NCI-H1105 treated with DMSO at 0.1 percent for 48 hours (cell line): ENCODE measurements around the gene DCP1A.

Experiments used
- DNase-seq: peaks from one replicate; lab custom pipeline; 2025; lab: John Stamatoyannopoulos, UW

Gene DCP1A

DNA sequence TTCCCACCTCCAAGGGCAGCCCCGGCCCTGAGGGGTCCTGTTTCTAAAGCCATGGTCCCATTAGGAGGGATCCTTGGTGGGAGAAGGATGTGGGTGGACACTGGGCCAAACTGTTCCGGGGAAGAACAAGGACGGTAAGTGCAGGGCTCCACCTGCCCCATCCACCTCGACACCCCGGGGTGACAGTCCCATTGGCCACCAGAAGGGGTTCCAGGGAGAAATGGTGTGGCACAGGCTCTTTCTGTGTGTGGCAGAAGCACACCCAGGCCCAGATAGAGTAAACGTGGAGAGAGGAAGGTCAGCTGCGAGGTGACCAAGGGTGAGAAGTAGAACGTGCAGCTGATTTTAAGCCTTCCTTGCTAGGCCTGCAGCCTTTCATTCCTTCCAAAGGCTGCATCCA lies 103.6 kb downstream of the DCP1A start:
- no peak for DNase-seq

- DNase-seq, result no peak
These were observed 104.2 kb downstream of the DCP1A start for GRCh38 chr3:53243165-53243564.

- no peak for DNase-seq
These were observed 104.7 kb downstream of the DCP1A start for GRCh38 chr3:53242642-53243041.

DNA sequence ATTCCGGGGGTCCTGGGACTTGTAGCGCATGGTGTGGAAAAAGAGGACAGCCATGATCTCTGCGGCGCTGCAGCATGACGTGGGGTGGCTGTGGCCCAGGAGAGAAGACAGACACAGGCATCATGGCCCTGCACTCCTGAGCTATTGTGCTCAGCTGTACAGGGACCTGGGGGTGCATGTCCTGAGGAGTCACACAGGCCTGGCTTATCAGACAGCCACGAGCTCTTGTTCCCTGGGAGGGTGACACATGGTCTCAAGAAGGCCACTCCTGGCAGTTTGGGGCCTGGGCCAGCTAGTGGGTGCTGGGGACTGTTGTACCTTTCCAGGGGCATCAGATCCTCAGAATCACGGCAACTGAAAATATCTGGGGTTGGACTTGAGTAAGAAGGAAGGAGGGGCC lies 105.2 kb downstream of the DCP1A start:
- DNase-seq, result no peak

- DNase-seq, result no peak
These were observed 106.1 kb downstream of the DCP1A start for GRCh38 chr3:53240989-53241972.

DNA sequence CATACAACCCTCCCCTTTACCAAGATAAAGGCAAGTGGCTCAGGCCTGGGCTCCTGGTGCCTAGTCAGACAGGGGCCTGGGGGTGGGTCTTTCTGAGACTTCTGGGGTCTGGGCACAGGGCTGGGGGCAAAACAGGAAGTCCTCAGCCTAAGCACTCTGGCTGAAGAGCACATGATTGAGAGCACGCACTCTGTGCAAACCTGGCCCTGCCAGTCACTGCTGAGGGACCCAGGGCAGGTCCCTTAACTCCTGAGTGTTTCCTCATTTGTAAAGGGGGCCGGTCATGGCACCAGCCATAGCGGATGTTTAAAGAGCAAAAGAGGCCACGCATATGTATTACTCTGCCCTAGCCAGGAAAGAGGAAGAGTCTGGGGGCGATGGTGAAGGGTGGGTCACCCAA lies 107.5 kb downstream of the DCP1A start:
- no peak for DNase-seq

GRCh38 chr3:53238886-53239285 lies 108.5 kb downstream of the DCP1A start:
- no peak for DNase-seq

DNA sequence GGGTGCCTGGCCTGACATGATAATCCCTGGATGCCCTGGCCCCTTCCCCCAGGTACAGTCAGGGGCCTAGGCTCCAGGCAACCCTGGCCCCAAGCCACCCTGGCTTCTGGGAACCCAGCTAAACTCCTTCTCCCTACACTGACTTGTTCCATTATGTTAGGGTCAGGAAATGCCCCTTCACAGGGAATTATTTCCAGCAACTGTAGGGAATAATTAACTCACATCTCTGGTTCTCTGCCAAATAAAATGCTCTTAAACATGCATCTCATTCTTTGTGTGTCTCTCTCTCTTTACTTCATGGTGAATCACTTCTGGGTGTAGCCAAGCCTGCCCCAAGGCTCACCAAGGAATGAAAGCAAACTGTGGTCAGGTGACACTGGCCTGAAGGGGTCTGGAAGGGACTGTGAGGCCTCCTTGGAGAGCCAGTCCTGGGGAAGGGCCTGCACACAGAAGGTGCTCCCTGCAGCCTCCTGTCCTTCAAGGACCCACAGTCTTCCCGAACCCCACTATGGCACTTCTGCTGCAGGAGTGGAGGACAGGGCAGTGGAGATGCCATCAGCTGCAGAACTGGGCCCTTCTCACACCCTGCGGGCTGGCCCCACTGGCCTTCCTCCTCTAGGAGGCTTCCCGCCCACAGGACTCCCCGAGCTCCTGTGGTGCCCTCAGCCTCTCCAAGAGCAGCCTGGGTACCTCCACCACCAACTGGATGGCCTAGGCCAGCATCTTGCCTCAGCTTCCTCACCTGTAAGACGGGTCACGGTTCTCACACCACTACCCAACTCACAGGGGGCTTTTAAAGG lies 109.1 kb downstream of the DCP1A start:
- DNase-seq, result peak; percentile 18

GRCh38 chr3:53236112-53236841 lies 111.1 kb downstream of the DCP1A start:
- DNase-seq, result no peak

- DNase-seq, result no peak
These were observed 111.8 kb downstream of the DCP1A start for GRCh38 chr3:53235545-53235944.

GRCh38 chr3:53234841-53235232 lies 112.5 kb downstream of the DCP1A start:
- no peak for DNase-seq

DNA sequence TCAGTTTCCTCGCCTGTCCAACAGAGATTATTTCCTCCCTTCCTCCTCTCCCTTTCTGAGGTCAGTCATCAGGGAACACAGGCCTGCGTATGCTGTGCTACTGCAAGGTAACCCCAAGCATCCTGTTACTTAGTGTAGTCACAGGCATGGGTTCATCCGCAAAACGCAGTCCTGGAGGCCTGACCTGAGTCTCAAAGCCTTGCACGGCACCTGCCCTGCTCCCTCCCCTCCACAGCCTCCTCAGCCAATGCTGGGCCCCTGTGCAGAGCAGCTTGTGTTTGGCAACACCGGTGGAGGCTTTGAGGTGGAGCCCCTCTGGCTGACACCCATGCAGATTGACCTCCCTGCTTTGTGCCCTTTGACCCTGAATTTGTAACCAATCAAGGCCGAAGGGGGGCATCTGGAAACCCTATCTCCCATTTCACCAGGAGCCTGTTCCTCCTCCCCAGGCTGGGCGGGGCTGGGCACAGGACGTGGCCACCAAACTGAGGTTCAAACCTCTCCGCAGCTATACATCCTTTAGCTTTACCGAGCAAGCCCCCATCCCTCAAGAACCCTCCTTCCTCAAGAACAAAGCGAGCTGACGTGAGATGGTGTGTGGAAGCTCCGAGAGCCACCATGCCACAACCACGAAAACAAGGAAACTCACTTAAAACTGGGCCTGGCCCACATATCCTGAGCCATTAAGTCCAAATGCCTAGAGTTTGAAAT lies 113.1 kb downstream of the DCP1A start:
- DNase-seq, result no peak
